GM21717 (cell line): Measurements from ENCODE around the gene EPSTI1.

Experiments used
- ATAC-seq: cut with Tn5 transposase; IDR thresholded peaks from one replicate; pipeline ENCODE4 v1.9.1; 2021; ENCODE audit warnings: mild to moderate bottlenecking, moderate library complexity; ENCODE audit not compliant: unreplicated experiment

EPSTI1 gene

DNA sequence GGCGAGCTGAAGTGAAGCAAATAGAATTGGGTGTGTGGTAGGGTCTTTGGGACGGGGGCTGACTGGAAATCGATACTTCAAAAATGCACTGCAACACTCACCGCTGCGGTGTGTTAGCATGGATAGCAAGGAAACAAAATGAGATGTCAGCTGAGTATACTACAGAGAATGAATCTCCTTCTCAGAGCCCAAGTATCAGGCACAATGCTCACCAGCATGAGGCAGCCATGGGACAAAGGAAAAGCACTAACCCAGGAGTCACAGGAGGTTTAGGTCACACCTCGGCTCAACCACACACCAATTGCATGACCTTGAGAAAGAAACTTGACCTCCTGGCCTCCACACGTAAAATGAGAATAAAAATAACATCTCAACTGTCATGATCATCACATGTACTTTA is 136.6 kb downstream of the EPSTI1 start:
- no peak for ATAC-seq

DNA sequence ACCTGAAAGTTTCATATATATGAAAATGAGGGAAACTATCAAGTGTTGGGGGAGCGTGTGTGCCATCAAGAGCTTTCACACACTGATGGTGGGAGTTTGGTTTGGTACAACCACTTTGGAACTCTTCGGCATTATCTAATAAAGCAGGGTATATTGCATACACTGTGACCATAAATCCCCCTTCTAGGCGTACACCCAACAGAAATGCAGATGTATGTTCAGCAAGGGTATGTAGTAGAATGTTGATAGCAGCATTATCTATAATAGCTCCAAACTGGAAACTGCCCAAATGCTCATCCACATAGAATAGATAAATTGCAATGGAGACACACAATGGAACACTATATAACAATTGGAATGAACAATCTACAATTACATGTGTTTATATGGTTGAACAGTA is 139.9 kb downstream of the EPSTI1 start:
- ATAC-seq: no peak

DNA sequence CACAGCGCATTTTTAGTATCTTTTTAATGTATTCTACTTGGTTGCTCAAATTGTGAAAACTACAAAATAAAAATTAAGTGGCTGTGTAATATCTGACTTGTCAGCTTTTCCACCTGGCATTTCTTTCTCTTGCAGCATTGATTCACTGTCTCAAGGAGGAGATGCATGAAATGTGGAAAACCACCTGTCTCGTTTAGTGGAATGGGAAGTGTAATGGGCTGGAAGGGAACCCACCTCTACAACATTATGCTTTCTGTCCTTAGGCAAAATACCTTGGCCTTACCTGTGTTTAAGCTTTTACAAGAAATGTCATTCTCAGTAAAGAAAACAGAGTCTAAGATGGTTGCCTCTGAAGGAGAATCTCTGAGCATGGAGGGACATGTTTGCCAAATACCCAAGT is 142.8 kb downstream of the EPSTI1 start:
- no peak for ATAC-seq

DNA sequence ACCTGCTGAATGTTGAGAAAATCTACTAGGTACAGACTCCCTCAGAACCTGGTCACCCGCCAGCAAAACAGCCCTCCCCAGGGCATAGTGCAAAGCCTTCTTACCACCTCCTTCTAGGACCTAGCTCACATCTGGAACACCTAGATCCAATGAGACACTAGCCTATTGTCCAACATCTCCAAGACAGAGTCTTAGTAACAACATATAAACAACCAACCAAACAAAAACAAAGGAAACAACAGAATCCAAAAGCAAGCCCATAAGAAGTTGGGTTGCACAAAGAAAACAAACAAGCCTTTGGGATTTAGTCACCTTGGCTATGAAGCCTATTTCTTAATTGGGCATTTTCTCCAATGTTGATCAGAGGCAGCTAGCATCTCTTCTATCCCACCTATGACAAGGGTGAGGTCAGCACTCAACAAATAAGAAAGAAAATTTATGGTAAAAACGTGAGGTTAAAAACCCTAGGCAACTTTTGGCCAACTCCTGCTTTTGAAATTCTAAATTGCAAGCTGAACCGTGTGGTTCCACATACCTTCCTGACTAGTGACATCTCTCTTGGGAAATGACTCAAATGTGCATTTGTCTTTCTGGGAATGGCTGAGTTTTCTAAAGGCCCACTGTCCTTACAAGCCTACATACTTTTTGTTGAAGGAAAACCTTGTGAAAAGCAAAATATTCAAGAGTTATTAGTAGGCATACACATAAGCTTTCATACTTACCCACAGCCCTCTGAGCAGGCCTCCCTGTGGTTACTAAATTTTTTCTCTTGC is 144.0 kb downstream of the EPSTI1 start:
- no peak for ATAC-seq

DNA sequence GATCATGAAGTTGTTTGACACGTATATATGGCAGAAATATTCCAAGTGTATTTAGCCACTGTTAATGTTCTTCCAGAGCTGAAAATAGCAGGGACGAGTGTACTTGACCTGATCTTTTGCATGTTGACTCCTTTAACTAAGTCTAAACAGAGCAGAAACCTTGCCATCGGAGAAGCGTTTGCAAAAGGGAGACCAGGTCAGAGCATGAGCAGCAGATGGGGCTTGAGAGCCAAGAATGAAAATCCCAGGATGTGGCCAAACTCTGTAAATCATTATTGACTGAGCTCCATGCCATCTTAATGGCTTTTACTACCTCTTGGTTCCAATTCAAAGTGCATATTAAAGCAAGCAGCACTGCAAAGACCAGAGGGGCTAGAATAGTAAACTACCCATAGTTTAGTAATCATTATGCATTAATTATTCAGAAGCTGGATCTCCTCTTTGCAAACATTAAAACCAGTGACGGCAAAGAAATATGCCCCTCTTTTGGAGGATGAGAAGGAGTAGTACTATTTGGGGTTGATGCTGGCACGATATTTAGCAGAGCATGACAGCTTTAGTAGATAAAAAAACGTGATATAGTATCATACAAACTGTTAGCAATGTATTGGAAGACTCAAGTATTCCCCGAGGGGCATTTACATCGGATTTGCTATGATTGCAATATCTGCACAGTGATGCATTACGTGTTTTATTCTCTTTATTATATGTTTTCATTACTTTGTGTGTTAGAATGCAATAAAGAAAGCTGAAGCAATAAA is 154.9 kb downstream of the EPSTI1 start:
- ATAC-seq: no peak
